ENCODE data around the gene WASF1. TPM values are rescaled to one million over a fixed set of nuclear protein-coding genes. Genes with fewer than 3 reads are reported as not detected.
"Not testable (repeated sequence)": the region's sequence is repeated elsewhere in the genome, so short reads cannot be mapped to it uniquely, and the experiment has no call there.

Gene WASF1
- total RNA-seq, 1 donor from 2014 or later = 3.7 TPM

- peak; percentile 60 for ATAC-seq
- peak; percentile 56 for DNase-seq (ENCODE audit: low spot score)
Observed at GRCh38 chr6:110178626-110179405, 654 bp downstream of the WASF1 start.

- ATAC-seq (no peak), DNase-seq (ENCODE audit: low spot score) (no peak)
Observed at GRCh38 chr6:110173506-110174132, 5.9 kb downstream of the WASF1 start.

GRCh38 chr6:110170081-110170480, 9.4 kb downstream of the WASF1 start:
- ATAC-seq = no peak
- no peak for DNase-seq (ENCODE audit: low spot score)

- ATAC-seq = no peak
- no peak for DNase-seq (ENCODE audit: low spot score)
Observed at GRCh38 chr6:110158479-110158878, 21.0 kb downstream of the WASF1 start.

GRCh38 chr6:110147870-110148269, 31.6 kb downstream of the WASF1 start:
- ATAC-seq (no peak), DNase-seq (ENCODE audit: low spot score) (no peak)

- DNase-seq (ENCODE audit: low spot score) (no peak), ATAC-seq (no peak)
Observed at GRCh38 chr6:110140650-110141049, 38.8 kb downstream of the WASF1 start.

- ATAC-seq = no peak
- DNase-seq (ENCODE audit: low spot score) = no peak
Observed at GRCh38 chr6:110139052-110139451, 40.4 kb downstream of the WASF1 start.

- no peak for ATAC-seq
- no peak for DNase-seq (ENCODE audit: low spot score)
Observed at GRCh38 chr6:110137924-110138887, 41.3 kb downstream of the WASF1 start.

GRCh38 chr6:110130362-110130761, 49.1 kb downstream of the WASF1 start:
- DNase-seq (ENCODE audit: low spot score) (no peak), ATAC-seq (no peak)

- DNase-seq (ENCODE audit: low spot score) (no peak), ATAC-seq (no peak)
Observed at GRCh38 chr6:110128418-110128817, 51.1 kb downstream of the WASF1 start.

GRCh38 chr6:110125361-110125760, 54.1 kb downstream of the WASF1 start:
- ATAC-seq (no peak), DNase-seq (ENCODE audit: low spot score) (no peak)

GRCh38 chr6:110121655-110122054, 57.8 kb downstream of the WASF1 start:
- not testable (repeated sequence) for DNase-seq (ENCODE audit: low spot score); ATAC-seq

GRCh38 chr6:110116258-110116657, 63.2 kb downstream of the WASF1 start:
- ATAC-seq (no peak), DNase-seq (ENCODE audit: low spot score) (no peak)

GRCh38 chr6:110114004-110114403, 65.5 kb downstream of the WASF1 start:
- DNase-seq (ENCODE audit: low spot score) (no peak), ATAC-seq (no peak)

- ATAC-seq (no peak), DNase-seq (ENCODE audit: low spot score) (no peak)
Observed at GRCh38 chr6:110105296-110105695, 74.2 kb downstream of the WASF1 start.

GRCh38 chr6:110103260-110103659, 76.2 kb downstream of the WASF1 start:
- DNase-seq (ENCODE audit: low spot score) (no peak), ATAC-seq (no peak)

GRCh38 chr6:110102411-110102810, 77.1 kb downstream of the WASF1 start:
- ATAC-seq = no peak
- DNase-seq (ENCODE audit: low spot score) = no peak

GRCh38 chr6:110101885-110102284, 77.6 kb downstream of the WASF1 start:
- DNase-seq (ENCODE audit: low spot score) = no peak
- no peak for ATAC-seq

GRCh38 chr6:110098511-110099116, 80.9 kb downstream of the WASF1 start:
- DNase-seq (ENCODE audit: low spot score) (no peak), ATAC-seq (no peak)

GRCh38 chr6:110097443-110097842, 82.0 kb downstream of the WASF1 start:
- no peak for DNase-seq (ENCODE audit: low spot score)
- ATAC-seq = no peak

GRCh38 chr6:110095935-110096334, 83.5 kb downstream of the WASF1 start:
- DNase-seq (ENCODE audit: low spot score) (no peak), ATAC-seq (no peak)

Measured in left lobe of liver (tissue), 2 donors.